HG02763 (cell line): ENCODE results near the gene TCFL5.

ENCODE experiments used
- ATAC-seq: cut with Tn5 transposase; IDR thresholded peaks from one replicate; pipeline ENCODE4 v1.9.1; 2021; ENCODE audit warnings: mild to moderate bottlenecking, moderate library complexity; ENCODE audit not compliant: unreplicated experiment

Gene TCFL5

DNA sequence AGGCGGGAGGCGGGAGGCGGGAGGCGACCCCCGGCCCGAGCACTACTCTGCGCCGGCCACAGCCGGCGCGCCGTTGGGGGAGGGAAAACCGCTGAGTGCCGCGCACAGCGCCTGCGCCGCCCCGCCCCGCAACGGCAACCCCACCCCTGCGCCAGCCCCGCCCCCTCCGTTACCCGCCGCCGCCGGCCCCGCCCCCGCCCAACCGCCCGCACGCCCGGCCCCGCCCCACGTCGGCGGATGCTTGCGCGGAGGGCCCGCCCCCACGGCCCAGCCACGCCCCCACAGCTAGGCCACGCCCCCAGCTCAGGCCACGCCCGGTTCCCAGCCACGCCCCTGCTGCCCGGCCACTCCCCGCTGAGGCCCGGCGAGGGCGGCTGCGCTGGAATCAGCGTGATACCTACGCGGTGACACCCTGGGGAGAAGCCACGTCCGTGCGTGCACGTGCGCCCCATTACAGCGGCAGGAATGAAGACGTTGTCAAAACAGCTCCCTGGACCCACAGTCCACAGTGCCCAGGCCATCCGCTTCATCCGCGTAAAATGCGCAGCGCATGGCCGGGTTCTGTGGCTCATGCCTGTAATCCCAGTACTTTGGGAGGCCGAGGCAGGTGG, at the start of gene TCFL5:
TCFL5 (minus strand) TSS at position 97 of the 611 bp plus-strand sequence. CDS start 152 bp downstream, outside the sequence.
- peak; percentile 83 for ATAC-seq

DNA sequence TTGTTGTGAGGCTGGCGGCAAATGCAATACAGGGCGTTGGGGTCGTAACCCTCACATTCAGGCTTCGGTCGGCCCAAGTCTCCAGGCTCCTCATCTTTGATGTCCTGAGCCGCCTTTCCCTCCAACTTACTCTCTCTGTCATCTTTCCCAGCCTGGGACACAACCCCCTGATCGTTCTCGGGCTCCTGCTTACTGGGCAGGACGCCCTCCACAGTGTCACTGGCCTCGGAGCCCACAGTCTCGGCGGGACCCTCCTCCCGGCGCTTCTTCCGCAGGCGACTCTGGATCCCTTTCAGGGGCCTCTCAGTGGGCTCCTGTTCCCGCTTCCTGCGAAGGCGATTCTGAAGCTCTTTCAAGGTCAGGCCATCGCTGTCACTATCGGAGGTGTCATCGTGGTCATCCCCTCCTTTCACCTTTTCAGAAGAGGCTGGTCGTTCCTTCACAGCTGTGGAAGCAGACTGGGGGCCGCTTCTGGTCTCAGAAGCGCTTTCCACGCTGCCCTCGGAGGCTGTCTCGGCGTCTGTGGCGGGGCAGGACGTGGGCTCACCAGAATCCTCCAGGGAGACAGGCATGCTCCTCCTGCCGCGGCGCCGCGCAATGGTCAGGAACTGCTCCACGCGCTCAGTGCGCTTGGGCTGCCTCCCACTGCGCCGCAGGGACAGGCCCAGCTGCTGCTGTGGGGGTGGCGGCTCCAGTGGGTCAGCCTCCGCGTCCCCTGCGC, 49.3 kb upstream of the TCFL5 start:
- ATAC-seq, result no peak

DNA sequence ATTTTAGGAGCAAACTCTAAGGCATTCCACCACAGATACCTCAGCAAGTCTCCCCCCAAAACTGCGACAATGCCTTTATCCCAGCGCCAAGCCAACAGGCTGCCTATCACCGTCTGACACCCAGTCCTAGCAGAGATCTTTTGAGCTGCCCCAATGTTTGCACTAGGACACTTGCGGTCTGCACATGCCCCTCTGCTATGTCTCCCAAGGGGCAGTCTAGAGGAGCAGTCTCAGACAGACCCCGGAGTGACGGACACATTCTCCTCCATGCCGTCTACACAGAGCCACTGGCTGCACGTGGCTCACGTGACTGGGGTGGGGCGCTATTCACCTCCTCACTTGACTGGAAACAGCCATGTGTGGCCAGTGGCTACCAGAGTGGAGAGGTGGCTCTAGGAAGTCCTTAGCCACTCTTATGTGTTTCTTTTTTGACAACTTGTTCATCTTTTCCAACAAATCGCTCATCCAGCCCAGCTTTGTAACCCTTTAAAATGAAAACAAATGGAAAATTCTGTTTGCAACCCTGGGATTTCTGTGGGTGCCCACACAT, 48.7 kb upstream of the TCFL5 start:
- ATAC-seq, result no peak

DNA sequence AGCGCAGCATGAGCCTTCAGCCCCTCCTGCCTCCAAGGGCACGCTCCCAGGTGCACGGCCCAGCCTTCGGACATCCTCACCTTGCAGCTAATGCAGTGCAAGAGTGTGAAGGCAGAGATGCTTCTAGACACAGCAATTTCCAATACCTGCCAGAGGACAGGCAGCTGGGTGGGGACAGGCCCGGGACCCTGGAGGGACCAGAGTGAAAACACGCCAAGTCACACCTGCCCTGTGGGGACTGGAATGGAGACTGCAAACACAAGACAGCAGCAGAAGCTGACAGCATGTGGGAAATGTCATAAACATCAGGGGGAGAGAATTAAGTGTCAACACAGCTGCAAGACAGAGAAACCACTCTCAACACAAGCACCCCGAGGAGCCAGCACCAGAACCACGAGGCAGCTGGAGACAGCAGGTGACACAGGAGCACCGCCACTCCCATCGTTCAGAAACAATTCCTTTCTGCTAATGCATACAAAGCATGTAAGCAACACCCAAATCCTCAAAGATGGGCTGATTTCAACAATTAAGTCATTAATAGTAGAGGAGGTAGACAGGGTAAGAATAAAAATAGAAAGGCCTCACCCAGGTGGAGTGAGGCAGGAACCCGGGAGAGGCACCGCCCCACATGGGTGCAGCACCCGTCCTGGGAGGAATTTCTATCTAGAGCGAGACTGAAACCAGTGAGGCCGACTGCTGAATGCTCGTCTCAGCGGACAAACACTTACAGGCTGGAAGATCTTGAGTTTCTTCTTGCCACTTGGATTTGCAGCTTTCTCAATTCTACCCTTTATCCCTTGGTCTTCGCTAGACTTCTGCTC, 47.6 kb upstream of the TCFL5 start:
- ATAC-seq, result no peak

DNA sequence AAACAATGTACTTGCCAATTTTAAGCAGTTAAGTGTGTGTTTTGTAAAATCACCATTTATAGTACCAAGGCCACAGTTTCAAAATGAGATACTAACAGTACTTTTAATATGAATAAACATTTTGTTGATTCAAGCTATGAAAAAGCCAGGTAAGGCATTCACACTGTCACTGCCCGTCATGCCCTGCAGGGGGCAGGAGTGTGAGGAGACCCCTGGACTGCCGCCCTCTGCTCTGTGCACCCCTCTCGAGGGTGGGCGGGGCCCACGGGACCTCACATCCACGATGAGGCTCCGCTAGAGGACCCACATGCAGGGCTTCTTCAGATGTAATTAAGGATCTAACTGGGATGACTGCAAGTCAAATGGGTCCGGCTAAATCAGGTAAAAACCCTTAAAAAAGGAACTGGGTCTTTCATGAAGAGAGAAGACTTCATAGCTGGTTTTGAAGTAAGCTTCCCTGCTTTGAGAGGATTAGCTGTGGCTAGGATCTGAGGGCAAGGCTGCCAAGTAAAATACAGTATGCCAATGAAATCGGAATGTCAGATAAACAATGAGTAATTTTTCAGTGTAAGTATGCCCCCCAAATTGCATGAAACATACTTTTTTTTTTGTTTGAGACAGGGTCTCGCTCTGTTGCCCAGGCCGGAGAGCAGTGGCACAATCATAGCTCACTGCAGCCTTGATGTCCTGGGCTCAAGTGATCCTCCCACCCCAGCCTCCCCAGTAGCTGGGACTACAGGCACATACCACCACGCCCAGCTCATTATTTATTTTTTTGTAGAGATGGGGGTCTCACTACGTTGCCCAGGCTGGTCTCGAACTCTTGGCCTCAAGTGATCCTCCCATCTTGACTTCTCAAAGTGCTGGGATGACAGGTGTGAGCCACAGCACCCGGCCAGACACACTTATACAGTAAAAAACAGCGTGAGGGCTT, 46.0 kb upstream of the TCFL5 start:
- no peak for ATAC-seq

DNA sequence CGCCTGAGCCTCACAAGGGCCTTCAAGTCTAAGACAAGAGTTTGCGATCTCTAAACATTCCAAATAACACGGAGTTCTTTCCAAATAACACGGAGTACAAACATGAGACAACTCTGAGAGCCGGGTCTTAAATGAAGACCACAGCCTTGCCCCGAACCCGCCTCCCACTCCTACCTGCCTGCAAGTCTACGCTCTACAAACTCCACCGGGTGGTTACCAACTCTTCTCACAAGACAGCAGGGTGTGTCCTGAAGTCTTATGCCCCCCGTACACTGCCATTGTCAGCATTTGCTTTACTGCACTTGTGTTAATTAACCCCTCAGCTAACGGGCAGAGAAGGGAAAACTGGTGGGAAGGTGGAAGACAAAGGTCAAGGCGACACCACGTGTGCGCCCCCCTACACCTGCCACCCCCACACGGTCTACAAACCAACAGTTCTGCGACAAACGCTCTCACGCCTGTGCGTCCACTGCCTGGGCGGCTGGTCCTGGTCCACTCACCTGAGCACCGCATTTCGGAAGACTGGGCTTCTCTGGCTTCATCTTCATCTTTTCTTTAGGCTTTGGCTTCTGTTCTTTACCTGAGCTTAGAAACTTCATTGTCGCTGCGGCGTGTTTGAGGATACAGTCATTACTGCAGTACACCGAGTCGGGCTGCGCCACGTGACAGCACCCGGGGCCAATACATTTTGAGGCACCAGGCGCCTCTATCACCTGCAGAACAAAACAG, 45.2 kb upstream of the TCFL5 start:
- ATAC-seq, result no peak

DNA sequence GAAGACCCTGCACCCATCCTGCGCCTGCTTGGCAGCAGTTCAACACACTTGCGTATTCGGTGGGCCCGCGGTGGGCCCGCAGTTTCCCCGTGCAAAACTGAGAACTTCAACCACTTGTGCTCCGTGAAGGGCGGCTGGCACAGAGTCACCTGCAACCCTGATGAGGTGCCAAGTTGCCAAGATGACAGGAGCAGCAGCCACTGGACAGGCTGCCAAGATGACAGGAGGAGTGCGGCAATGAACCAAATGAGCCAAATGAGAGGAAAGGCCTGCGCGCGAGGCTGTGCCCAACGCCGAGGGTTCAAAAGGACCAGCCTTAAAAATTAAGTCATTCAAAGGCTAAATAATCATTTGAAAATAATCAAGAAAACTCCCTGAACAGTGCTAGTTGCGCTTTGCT, 44.6 kb upstream of the TCFL5 start:
- ATAC-seq, result no peak

DNA sequence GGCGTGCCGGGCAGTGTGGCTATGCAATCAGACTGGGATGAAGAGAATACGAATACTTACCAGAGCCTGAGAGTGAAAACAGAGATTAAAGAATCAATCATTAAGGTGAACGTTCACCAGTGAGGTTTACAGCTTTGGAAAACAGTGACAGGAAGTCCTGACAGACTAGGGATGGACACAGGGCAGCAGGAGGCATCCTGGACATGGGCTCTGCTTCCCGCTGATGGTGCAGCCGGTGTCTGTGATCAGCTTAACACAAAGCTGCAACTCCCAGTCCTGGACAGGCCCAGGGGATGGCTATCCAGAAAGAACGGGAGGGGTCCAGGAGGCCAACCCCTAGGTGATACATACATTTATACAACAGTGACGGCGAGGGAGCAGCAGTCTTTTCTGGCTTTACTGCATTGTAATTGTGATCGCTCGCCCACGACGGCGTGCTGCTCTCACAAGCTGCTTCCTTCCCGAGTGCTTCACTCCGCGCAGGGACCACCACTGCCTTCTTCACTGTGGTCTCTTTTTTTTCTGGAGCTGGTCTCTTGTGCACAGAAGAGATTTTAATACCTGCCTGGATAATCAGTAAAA, 44.0 kb upstream of the TCFL5 start:
- no peak for ATAC-seq

DNA sequence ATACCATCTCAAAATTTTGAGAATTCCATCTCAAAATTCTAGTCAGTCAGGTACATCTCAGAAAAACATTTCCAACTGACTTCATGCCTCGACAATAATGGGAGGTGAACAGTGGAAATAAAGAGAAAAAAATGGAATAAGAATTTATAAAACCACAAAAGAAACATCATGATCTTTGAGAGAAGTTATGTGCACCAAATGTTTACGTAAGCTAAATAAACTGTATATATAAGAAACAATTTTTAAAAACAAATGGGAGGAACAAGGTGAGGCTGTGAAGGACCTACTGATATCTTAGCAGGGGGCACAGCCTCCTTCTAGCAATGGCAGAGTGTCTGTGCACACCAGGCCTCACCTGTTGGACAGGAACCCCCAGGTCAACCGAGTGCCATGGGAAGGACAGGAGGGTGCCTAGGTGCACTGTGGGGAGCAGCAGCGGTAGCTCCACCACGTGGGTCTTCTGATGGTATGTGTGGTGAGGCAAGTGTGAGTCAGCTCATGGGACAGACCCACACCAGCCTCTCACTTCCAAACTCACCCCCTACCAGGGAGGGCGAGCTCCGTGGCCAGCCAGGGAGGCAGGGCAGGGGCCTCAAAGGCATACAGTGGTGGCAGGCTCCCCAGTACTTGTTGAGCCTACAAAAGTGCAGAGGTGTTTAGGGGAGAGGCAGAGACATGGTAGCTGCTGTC, 41.4 kb upstream of the TCFL5 start:
- no peak for ATAC-seq

DNA sequence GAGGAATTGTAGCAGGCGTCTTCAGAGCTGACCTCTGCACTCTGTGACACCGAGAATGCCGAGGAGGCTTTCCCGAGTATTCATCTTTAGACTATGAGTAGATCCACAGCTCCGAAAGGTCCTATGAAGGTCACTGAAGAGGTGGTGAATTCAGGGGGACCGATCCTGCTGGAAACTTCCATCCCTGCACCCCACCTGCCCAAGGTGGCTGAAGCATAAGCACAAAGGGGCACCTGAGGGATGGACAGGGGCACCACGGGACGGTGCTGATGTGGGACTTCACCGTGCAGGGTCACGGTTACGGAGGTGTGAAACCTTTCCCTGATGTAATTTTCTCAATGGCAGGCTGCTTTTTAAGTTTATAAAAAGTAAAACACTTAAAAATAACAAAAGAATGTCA, 40.3 kb upstream of the TCFL5 start:
- no peak for ATAC-seq

DNA sequence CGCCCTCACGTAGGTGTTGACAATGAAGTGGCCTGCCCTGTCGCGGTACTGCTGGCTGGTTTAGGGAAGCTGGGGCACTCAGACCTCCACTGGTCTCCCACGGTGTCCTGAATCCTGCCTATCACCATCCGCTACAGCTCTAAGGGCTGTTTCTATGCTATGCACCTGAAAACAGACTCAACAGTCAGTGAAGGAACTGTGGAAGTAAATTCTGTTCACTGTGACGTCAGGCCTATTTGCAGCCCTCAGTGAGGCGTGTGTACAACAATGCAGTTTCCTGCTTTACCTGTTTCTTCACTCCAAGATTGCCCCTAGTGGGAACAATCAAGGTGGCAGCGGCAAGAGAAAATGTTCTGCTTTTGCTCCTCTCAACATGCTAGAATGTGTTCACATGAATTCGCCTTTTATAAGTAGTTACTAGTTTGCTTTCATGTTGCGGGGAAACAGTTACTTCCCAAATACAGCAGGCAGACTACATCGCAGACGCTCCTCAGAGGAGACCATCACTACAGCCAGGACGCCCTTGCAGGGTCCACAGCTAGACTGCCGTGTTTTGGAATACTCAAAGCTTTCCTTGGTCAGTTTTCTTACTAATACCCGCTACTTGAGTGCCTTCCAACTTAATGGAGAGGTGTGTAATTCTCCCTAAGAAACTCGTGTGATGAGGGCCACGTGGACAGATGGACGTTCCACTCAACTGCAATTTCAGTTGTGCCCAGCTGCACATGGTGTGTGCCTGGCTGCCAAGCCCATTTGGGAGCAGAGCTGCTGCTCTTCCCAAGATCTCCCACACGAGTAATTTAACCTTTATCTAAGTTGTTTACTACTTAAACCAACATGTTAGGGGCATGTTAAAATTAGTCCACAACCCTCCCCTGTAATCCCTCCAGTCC, 39.3 kb upstream of the TCFL5 start:
- no peak for ATAC-seq

DNA sequence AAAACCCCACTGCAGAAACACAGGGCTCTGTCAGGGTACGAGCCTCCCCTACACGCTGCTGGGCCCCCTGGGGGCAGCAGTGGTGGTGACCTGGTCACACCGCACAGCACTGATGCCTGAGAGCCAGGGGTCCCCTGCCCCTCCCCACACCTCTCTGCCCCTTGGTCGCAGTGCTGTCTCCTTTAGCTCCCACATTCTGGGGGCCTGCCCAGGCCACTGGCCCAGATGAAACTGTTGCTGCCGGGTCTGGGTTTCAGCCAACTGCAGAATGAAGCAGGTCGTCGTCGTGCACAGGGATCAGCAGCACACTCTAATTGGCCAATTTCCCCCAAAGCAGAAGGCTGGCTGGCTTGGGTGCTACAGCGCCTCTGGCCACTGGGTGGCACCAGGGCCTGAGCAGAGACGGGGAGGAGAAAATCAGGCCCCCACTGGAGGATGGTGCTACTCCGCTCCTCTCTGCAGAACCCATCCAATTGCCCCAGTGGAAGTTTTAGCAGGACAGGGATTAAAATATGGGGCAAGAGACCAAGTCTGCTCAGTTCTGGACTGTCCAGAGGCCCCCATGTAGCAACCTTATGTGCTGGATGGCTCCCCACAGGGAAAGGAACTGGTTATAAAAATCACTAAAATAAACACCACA, 38.5 kb upstream of the TCFL5 start:
- peak; percentile 75 for ATAC-seq

DNA sequence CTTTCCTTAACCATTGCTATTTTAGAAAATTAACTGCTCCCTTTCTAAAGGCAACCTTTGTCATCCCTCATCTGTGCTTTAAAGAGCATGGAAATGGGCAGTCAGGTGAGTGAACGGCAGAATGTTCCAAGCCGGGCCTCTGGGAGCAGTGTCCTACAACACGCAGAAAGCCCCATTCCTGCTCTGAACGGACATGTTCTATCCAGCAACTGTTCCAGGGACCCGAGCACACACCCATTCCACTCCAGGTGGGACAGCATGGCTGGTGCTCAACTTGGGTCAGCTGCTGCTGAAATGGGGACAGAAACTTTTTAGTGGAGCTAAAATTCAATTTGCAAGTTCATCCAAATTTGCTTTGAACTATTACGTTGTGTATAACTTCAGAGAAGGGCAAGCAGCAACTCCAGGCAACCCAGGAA, 38.0 kb upstream of the TCFL5 start:
- ATAC-seq, result no peak

DNA sequence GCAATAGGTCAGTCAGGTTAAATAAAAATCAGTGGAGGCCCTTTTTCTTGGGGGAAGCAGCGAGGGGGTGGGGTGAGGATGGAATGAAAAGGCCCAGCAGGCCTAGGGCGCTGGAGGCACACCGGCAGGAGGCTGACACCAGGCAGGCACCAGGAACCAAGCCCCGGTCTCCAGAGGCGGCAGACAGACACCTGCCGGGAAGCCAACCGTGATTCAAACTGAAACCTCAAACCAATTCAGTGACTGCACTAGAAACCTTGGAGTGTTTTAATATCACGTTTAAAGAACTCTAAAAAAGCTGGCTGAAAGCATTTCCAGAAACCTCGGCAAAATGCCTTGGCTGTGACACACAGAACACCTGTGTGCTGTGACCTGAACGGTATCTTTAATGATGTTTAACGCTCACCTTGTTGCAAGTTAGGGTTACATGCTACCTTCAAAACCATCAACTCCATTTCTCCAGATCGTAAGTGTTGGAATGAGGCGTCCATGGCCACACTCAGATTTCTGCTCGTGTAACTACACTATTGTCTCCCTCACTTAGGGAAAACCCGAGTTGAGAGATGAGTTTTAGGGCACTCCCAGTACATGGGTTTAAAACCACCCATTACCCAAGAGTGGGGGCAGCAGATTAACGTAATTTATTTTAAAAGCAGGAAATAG, 37.5 kb upstream of the TCFL5 start:
- ATAC-seq, result no peak

DNA sequence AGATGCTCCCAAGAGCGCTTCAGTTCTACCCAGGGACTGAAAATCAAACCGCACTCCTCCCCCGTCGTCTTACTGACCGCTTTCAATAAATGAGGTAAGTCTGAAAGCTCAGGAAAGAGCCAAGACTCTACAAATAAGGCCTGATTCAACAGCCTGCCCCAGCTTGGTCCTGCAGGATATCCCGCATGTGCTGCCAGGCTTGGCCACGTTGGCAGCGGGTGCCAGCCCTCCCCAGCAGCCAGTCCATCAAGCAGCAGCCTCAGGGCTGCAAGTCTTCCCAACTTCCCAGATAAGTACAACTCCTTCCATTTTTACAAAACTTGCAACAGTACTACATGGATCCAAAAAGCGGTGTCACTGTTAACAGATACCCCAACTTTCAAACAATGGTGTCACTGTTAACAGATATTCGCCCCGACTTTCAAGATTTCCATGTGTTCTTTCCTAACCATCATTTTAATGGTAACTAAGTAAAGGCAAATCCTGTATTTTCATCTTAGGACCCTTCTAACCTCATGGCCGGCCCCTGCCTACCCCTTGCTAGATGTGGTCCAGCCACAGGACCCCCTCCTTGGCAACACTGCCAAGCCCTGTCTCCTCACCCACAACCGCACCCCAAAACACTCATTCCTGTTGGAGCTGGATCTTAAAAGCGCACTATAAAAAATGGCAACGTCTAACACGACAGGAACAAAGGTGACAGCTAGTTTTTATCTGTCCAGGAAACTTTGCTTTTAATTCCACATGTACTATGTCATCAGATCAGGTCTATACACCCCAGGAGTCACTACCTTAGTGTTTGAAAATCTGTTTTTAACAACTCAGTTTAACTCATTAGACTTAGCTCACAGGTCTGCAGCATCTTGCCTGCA, 36.7 kb upstream of the TCFL5 start:
- ATAC-seq, result no peak

DNA sequence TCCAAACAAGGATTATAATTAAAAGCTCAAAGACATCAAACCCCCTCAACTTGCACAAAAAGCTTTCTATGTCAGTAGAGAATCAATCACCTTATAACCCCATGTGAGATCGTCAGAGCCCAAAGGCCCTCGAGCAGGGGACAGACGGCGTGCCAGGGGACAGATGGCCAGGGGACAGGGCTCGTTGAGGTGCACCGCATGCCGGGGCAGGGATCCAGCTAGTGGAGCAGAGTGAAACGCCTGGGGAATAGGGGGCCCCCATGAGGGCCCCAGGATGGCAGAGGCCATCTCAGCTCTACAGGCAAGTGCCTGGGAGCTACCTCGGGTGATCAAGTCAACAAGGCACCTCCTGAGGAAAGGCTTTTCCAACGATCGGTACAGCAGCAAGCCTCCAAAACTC, 36.0 kb upstream of the TCFL5 start:
- no peak for ATAC-seq
